ENCODE results near the gene LUZP2.

LUZP2 gene

GRCh38 chr11:24496736-24497725 is at the start of gene LUZP2:
LUZP2 (plus strand) TSS chr11:24497053.
- peak within 1 kb of the TSS; percentile 78 for H3K4me3 ChIP-seq (ENCODE audit: low read depth, low read length)

GRCh38 chr11:24453129-24453718 is 43.6 kb upstream of the LUZP2 start:
- no peak overlapping the region for H3K4me3 ChIP-seq (ENCODE audit: low read depth, low read length)

GRCh38 chr11:24457985-24458384 is 38.9 kb upstream of the LUZP2 start:
- H3K4me3 ChIP-seq (ENCODE audit: low read depth, low read length): no peak overlapping the region

DNA sequence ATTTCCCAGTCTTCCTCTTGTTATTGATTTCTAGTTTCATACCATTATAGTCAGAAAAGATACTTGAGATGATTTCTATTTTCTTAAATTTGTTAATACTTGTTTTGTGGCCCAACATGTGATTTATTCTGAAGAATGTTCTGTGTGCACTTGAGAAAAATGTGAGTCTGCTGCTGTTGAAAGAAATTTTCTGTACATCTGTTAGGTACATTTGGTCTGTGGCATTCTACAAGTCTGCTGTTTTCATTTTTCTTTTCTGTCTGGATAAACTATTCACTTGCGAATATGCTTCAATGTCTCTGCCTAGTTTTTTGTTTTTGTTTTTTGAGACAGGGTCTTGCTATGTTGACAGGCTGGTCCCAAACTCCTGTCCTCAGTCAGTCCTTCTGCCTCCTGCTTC is 26.4 kb upstream of the LUZP2 start:
- no peak overlapping the region for H3K4me3 ChIP-seq (ENCODE audit: low read depth, low read length)

GRCh38 chr11:24471084-24471483 is 25.8 kb upstream of the LUZP2 start:
- H3K4me3 ChIP-seq (ENCODE audit: low read depth, low read length): no peak overlapping the region

GRCh38 chr11:24478718-24479117 is 18.1 kb upstream of the LUZP2 start:
- no peak overlapping the region for H3K4me3 ChIP-seq (ENCODE audit: low read depth, low read length)

DNA sequence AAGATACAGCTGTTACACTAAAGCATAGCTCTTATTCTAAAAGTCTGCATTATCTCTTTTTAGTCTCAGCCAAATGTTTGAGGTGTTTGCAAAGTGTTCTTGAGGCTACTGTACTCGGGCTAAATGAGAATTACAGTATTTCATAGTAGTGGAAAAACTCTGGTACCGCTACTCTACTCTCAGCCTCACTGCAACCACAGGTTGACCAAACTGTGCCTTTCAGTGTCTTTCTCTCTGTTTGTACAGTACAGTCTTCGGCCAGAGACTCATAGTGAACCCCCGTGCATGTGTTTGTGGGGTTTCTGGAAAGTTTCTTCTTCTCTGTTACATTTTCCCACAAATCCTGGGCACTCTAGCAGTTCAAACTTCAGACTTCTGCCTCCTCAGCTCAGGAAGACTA is 7.4 kb upstream of the LUZP2 start:
- H3K4me3 ChIP-seq (ENCODE audit: low read depth, low read length): no peak overlapping the region

- peak overlapping the region; percentile 78 for H3K4me3 ChIP-seq (ENCODE audit: low read depth, low read length)
These were observed 492 bp upstream of the LUZP2 start for GRCh38 chr11:24496386-24496735.

GRCh38 chr11:24497831-24498230 is 978 bp downstream of the LUZP2 start:
- H3K4me3 ChIP-seq (ENCODE audit: low read depth, low read length): peak overlapping the region; percentile 78

GRCh38 chr11:24502425-24502824 is 5.6 kb downstream of the LUZP2 start:
- H3K4me3 ChIP-seq (ENCODE audit: low read depth, low read length): no peak overlapping the region

DNA sequence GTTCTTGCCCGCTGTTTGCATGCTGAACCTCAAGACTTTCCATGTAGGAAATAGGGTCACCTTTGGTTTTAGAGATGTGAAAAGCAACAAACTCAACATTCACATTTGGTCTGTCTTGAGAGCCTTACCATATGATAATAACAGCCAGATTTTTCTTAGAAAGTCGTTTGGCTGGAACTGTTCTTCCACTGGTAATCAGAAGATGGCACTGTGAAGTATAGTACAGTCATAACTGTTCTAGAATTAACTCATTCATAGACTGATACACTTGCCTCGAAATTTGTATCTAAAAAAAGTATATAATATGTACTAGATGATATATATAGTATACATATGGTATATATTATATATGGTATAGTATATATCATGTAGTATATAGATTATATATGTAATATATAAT is 12.3 kb downstream of the LUZP2 start:
- no peak overlapping the region for H3K4me3 ChIP-seq (ENCODE audit: low read depth, low read length)

DNA sequence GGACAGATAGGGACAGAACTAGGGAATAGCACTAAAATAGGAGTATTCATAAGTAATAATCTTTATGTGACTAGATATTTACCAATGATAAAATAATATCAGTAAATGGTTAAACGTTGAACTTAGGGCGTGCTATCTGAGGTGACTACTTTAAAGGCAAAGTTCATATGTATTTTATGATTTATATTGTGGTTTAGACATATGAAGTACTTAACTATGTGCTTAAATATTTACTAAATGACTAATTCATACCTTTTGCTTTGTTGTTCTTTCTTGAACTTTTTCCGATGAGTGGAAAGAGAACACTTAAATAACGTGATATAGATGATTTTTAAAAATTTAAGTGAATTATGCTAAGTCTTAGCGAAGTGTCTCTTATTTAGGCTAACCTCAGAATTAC is 14.7 kb downstream of the LUZP2 start:
- no peak overlapping the region for H3K4me3 ChIP-seq (ENCODE audit: low read depth, low read length)

GRCh38 chr11:24513479-24514218 is 16.8 kb downstream of the LUZP2 start:
- H3K4me3 ChIP-seq (ENCODE audit: low read depth, low read length): no peak overlapping the region

- no peak overlapping the region for H3K4me3 ChIP-seq (ENCODE audit: low read depth, low read length)
These were observed 17.4 kb downstream of the LUZP2 start for GRCh38 chr11:24514219-24514594.

- no peak overlapping the region for H3K4me3 ChIP-seq (ENCODE audit: low read depth, low read length)
These were observed 18.8 kb downstream of the LUZP2 start for GRCh38 chr11:24515632-24516031.

DNA sequence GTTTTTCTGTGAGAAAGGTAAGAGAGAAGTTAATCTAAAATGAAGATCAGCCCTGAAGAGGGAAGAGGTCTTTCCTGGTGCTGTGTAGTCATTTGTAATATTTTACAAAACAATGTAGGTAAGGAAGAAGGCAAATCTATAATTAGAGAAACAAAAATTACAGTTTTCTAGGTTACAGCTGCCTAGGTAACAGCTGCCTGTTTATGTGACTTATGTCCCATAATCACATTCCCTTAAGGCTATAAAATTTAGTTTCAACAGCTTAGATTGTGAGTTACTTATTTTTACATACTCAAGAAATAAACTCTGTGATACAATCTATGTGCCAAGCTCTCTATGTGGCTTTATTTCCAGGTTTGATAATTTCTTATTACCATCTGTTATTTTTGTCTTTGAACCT is 19.8 kb downstream of the LUZP2 start:
- no peak overlapping the region for H3K4me3 ChIP-seq (ENCODE audit: low read depth, low read length)

- no peak overlapping the region for H3K4me3 ChIP-seq (ENCODE audit: low read depth, low read length)
These were observed 24.7 kb downstream of the LUZP2 start for GRCh38 chr11:24521601-24522000.

DNA sequence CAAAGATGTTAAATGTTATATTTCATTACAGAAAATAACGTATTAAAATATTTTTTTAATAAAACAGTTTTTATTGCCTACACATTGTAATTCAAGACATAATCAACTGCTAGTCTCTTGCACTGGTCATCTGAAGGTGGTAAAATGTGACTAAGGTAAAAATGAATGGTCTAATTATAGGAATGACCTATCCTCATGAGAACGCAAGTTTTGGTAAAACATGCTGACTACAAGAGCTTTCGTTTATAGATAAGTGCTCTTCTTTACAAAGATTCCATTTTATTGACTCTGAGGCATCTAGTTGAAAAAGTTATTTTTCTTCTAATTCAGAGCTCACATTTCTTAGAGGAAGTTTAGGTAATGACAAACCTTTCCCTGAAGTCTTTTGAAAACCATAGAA is 27.3 kb downstream of the LUZP2 start:
- no peak overlapping the region for H3K4me3 ChIP-seq (ENCODE audit: low read depth, low read length)

DNA sequence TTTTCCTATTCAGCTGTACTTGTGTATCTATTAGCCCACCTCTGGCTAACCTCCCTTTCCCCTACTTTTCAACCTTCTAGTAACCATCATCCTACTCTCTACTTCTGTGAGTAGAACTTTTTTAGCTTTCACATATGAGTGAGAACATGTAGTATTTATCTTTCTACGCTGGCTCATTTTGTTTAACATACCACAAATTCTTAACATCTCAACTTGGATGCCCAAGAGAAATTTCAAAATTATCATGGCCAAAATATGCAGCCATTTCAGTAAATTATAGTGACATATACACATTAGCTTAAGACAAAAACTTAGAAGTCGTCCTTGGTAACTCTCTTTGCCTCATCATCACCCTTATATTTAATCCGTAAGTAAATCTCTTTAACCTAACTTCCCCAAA is 34.7 kb downstream of the LUZP2 start:
- H3K4me3 ChIP-seq (ENCODE audit: low read depth, low read length): no peak overlapping the region

- H3K4me3 ChIP-seq (ENCODE audit: low read depth, low read length): no peak overlapping the region
These were observed 46.9 kb downstream of the LUZP2 start for GRCh38 chr11:24543771-24544170.

- no peak overlapping the region for H3K4me3 ChIP-seq (ENCODE audit: low read depth, low read length)
These were observed 59.8 kb downstream of the LUZP2 start for GRCh38 chr11:24556693-24557092.

GRCh38 chr11:24559315-24559714 is 62.5 kb downstream of the LUZP2 start:
- no peak overlapping the region for H3K4me3 ChIP-seq (ENCODE audit: low read depth, low read length)
